ENCODE results near the gene ZNF785.
A peak's percentile ranks its signal among the peaks of the same experiment; 100 is the strongest.
"Not testable (repeated sequence)": the region's sequence is repeated elsewhere in the genome, so short reads cannot be mapped to it uniquely, and the experiment has no call there.

ZNF785 gene

DNA sequence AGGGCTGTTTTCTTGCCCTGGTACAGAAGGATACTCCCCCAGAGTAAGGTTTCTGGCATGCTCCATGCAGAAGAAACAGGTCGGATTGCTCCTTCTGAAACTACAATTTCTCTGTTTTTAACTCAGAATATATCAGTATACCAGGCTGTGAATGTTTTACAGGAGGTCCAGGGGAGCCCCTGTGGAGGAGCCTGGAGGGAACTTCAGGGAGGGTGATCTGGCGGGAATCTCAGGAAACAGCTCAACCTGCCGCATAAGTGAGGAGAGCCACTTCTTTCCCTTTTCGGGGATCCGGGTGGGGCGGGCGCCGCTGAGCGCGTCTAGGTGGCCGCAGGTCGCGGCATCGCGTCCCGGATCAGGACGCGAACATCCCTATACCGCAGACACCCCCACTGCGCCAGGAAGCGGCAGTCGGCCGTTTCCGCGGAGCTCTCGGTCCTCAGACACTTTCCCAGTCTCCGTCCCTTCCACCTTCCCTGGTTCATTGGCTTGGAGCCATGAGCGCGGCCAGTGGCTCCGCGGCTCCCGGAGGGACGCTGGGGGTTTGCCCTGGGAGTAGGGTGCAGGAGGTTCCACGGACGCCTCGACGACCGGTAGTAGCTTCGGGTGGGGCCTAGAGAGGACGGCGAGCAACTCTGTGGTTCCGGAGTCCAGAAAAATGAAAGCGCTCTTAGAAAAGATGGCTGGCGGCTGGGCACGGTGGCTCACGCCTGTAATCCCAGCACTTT, 24.2 kb downstream of the ZNF785 start:
- DNase-seq = no peak

DNA sequence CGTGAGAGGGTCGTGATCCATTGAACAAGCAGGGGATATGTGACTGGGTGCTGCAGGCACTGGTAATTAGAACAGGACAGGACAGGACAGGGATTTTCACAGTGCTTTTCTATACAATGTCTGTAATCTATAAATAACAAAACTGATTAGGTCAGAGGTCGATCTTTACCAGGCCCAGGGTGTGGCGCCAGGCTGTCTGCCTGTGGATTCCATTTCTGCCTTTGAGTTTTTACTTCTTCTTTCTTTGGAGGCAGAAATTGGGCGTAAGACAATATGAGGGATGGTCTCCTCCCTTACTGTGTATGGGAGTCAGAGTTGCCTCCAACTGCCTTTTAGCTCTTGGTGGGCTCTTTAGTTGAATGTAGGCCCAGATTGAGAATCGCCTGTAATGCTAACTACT, 25.8 kb downstream of the ZNF785 start:
- DNase-seq = no peak

DNA sequence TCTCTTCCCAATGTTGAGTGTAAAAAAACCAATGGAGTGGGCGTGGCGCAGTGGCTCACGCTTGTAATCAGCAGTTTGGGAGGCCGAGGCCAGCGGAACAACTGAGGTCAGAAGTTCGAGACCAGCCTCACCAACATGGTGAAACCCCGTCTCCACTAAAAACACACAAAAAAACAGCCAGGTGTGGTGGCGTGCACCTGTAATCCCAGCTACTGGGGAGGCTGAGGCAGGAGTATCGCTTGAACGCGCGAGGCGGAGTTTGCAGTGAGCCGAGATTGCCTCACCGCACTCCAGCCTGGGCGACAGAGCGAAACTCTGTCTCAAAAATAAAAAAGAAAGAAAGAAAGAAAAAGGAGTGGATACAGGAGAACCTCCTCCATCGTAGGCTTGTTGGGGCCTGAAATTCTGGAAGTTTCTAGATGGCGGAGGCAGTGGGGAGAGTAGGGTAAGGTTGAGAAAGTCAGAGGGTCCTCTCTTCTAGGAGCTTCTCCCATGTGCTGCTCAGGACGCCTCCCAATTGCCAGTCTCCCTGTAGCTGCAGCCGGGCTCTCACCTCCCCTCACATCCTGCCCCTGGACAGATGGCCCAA, 26.6 kb downstream of the ZNF785 start:
- no peak for DNase-seq

DNA sequence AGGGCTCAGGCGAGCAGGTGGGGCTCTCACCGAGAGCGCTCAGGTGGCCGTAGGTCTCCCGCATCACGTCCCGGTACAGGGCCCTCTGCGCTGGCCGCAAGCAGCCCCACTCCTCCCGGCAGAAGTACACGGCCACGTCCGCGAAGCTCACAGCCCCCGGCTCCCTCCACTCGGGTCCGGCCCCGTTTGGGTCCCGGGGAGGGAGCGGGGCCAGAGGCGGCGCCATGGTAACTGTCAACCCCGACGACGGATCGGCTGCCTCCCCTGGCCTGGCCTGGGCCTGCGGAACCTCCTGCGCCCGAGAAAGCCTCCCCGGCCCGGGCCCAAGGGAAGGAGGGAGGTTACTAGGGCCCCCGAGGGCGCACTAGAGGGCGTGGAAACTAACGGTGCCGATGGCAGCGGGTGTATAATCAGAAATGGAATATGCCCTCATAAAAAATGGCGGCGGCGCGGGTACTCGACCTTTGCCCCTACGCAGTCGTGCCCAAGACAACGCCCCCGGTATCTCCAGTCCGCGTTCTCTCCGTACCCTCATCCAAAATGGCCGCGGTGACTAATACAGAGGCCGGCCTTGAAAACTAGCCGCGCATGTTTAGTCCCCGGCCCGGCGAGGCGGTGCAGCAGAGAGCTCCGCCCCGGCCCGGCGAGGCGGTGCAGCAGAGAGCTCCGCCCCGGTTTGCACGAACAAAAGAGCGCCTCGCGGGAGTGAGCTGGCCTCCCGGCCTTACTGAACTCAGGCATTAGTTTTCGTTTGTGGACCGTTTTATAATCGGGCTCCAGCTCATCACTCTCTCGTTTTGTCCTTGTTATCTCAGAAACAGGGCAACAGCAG, 27.3 kb downstream of the ZNF785 start, which contains the start of gene ZNF764:
ZNF764 (minus strand) TSS at position 418 of the 832 bp plus-strand sequence; CDS start at position 226, 192 bp downstream.
- DNase-seq = peak; percentile 92

DNA sequence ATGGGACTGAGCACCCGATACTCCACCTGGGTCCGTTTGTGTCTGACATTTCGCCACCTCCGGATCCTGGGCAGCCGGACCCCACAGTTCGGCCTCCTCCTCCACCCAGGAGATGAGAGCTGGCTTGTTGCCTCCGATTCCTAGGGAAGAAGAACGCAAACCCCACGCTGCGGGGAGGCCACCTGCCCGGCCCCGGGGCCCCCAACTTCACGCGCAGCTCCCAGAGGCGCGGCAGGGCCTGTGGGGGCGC, 27.9 kb downstream of the ZNF785 start:
- no peak for DNase-seq

DNA sequence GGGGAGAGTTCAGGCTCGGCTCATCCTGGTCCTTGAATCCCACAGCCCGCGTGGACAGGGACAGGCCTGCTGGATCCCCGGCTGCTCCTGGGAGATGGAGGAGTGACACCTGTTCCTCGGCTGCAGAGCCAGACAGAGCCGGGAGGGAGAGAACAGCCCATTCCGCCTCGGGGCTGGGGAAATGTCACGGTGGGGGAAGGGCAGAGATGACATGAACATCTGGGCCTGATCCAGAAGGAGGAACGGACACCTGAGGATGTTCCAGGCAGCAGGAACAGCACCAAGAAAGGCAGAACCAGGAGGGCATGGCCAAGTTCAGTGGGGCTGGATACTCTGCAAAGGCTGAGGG, 29.4 kb downstream of the ZNF785 start:
- no peak for DNase-seq

DNA sequence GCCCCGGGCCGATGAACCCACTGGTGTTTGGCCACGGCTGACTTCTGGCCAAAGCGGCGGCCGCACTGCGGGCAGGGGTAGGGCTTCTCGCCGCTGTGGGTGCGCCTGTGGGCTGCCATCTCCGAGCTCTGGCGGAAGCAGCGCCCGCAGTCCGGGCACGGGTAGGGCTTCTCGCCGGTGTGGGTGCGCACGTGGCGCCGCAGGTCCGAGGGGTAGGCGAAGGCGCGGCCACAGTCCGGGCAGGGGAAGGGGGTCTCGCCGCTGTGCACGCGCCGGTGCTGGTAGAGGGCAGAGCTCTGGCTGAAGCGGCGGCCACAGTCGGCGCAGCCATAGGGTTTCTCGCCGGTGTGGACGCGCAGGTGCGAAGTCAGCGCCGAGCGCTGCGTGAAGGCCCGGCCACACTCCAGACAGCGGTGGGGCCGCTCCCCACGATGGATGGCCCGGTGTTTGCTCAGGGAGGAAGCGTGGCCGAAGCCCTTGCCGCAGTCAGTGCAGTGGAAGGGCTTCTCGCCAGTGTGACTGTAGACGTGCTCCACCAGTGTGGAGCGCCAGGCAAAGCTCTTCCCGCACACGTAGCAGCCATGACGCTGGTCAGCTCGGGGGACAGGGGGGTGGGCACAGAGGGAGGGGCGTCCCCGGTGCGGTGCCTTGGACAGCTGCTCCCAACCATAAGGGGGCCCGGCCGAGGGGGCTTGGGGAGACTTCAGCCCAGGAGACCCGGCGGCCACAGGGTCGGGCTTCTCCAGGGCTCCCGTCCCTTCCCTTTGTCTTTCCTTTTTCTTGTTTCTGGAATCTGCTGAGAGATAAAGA, 30.0 kb downstream of the ZNF785 start:
- no peak for DNase-seq

DNA sequence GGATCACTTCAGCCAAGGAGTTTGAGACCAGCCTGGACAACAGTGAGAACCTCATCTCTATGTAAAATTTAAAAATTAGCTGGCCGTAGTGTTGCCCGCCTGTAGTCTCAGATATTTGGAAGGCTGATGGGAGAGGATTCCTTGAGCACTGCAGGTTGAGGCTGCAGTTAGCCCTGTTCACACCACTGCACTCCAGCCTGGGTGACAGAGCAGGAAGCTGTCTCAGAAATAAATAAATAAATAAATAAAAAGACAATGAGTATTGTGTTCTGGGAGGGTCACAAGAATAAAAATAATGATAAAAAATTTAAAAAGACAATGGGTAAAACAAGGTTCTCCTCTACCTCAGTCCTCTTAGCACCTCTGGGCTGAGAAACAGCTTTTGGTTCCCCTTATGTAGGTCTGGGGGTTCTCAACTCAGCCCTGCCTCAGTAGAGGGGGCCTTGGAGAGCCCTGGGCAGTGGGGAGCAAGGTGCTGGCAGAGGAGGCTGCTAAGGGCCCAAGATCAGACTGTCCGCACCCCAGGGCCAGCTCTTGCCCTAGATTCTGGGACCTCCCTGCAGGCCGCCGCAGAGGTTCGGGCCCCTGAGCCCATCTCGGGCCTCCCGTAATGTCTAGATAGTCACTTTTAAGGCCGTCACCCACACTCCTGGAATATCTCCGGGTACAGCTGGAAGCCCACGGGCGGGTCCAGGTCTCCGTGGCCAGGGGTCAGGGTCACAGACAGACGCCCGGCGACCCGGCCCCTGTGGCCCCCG, 30.8 kb downstream of the ZNF785 start:
- no peak for DNase-seq

DNA sequence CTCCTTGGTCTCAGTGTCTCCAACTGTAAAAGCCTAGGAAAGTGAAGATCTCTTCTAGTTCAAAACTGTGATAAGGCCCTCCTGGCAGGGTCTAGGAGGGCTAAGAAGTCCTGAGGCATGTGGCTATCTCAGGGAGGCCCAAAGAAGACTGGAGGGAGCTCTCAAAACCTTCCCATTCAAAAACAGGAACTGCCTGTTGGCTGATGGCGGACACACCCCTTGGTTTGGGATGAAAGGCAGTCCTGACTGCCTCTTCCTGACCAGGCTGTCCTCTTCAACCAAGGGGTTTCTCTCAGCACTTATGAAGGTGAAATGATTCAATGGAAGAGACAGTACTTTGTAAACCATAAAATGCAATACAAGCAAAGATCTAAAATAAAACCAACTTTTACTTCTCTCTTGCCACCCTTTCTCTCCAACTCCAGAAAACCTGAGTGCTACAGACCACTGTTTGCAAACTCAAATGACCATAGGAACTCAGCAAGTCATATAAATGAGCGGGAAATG, 32.1 kb downstream of the ZNF785 start:
- DNase-seq = no peak

DNA sequence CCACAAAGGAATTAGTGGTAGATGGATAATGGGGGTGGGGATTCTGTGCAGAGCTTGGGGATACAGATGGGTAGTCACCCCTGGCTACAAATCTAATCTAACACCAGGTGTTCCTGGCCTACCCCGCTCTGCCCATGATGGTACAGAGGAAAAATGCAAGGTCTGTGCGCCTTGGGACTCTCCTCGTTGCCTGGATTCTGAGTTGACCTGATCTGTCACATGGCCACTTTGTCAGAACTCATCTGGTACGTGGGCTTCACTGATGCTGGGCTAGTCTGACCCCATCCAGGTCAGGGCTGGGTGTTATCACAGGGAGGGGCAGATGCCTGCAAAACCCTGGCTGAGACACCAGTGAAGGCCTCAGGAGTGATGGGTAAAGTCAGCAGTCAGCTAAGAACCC, 32.5 kb downstream of the ZNF785 start:
- no peak for DNase-seq

DNA sequence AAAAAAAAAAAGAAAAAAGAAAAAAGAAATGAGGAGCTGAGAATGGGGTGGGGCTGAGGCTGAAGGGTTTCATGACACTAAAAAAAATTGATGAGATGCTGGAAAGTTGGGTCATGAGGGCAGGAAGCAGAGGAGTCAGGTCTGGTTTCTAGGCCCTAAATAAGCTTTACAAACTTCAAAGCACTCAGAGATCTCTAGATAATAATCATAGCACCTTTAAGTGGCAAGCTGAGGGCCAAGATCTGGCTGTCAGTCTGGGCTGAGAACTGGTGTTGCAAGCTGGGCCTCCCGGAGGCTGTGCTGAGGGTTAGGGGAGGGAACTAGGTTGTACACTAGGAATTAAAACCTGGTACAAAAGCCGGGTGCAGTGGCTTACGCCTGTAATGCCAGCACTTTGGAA, 33.7 kb downstream of the ZNF785 start:
- peak; percentile 59 for DNase-seq

DNA sequence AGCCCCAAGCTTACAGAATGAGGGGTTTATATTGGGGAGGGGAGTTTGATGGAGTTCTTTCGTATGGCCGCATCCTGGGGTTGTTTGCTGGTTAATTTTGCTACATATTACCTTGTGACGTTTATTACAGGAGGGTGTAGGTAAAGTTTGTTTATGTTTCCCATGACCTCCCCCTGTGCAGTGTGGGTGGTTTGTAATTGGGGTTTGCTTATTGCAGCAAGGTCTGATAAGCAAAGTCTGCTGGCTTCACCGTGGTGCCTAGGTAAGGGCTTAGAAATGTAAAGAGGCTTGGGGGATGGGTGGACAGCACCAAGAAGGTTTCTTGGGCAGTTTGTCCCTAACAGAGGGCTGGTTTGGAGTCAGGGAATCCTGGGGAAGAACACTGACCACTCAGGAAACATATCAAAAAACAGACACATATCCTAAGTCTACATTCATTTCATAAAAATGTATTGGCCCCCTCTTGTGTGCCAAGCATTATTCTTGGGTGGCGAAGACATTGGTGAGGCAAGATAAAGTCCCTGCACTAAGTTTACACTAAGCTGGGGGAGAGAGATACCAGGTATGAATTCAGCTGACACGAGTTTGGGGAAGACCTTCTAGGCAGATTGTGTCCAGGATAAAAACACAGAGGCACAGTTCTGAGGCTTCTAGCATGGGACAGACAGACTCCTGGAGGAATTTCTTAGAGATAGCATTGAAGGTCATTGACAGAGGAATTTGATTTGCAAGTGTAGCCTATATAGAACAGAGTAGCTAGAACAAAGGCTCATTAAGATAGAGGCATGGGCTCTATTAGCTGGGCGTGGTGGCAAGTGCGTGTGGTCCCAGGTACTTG, 36.9 kb downstream of the ZNF785 start:
- no peak for DNase-seq

DNA sequence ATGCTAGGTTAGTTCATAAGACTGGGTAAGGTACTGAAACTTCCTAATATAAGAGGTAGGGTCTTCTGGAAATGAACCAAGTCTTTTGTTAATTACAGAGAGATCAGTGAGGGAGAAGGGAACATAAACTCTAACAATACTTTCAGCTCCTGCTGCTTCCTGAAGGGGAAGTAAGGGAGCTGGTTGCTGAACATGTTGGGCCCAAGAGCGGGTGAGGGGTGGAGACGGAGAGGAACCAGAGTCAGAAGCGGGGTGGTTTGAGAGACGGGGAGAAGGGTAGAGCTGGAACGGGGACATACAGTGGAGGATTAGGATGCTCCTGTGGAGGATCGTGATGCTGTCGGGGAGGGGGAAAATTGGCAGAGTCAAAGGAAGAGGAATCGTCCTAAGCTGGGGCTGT, 39.4 kb downstream of the ZNF785 start:
- DNase-seq = no peak

DNA sequence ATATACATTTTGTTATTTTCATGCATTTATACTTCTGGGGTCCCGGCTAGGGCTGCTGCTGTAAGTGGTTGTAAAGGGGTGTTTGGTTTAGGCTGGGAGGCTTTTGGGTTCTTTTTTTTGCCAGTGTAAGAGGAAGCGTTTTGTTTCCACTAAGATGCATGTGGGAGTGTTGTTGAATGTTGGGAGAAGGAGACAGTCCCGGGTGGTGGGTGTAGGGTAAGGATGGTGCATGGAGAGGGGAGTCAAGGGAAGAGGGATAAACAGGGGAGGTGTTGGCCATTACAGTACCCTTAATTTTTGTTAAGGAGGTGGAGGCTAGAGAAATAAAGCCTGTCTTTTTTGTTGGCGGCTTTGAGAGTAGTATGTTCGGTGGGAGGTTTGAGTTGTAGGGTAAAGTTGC, 42.4 kb downstream of the ZNF785 start:
- DNase-seq = no peak

DNA sequence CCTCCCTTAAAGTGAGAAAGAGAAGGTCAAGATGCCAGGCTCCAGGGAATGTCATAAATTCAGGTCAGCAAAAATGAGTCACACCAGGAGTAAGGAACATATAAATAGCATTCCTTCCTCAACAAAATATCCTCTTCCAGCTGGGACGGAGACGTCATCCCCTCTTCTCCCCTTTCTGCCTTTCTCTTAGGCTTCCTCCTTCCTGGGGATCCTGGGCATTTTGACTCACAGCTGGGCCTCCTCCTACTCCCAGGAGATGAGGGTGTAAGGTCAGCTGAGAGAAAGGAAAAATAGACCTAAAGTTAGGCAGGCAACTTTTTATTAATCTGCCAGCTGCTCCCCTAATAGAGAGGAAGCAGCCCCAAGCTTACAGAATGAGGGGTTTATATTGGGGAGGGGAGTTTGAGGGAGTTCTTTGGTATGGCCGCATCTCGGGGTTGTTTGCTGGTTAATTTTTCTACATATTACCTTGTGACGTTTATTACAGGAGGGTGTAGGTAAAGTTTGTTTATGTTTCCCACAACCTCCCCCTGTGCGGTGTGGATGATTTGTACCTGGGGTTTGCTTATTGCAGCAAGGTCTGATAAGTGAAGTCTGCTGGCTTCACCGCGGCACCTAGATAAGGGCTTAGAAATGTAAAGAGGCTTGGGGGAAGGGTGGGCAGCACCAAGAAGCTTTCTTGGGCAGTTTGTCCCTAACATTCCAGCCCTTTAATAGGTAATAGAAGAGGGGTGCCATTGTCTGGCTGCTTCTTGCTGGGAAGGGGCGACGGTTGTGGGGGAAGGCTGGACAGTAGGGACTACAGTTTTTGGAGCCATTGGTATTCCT, 43.8 kb downstream of the ZNF785 start:
- no peak for DNase-seq

DNA sequence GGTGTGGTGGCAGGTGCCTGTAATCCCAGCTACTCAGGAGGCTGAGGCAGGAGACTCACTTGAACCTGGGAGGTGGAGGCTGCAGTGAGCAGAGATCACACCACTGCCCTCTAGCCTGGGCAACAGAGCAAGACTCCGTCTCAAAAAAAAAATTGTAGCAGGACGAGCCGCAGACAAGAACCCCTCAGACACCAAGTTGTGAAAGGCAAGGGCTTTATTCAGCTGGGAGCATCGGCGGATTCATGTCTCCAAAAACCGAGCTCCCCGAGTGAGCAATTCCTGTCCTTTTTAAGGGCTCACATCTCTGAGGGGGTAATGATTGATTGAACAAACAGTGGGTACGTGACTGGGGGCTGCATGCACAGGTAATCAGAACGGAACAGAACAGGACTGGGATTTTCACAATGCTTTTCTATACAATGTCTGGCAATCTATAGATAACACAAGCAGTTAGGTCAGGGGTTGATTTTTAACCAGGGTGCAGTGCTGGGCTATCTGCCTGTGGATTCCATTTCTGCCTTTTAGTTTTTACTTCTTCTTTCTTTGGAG, 44.5 kb downstream of the ZNF785 start:
- DNase-seq = not testable (repeated sequence)

DNA sequence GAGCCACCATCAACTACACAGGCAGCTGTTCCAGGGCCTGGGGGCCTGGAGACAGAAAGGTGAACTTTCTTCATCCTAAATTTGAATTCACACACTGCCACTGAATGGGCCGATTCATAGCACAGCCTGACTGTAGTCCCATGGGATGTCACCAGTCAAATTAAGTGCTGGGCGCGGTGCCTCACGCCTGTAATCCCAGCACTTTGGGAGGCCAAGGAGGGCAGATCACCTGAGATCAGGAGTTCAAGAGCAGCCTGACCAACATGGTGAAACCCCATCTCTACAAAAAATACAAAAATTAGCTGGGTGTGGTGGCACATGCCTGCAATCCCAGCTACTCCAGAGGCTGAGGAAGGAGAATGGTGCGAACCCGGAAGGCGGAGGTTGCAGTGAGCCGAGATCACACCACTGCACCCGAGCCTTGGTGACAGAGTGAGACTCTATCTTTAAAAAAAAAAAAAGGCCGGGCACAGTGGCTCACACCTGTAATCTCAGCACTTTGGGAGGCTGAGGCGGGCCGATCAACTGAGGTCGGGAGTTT, 45.4 kb downstream of the ZNF785 start:
- DNase-seq = not testable (repeated sequence)

DNA sequence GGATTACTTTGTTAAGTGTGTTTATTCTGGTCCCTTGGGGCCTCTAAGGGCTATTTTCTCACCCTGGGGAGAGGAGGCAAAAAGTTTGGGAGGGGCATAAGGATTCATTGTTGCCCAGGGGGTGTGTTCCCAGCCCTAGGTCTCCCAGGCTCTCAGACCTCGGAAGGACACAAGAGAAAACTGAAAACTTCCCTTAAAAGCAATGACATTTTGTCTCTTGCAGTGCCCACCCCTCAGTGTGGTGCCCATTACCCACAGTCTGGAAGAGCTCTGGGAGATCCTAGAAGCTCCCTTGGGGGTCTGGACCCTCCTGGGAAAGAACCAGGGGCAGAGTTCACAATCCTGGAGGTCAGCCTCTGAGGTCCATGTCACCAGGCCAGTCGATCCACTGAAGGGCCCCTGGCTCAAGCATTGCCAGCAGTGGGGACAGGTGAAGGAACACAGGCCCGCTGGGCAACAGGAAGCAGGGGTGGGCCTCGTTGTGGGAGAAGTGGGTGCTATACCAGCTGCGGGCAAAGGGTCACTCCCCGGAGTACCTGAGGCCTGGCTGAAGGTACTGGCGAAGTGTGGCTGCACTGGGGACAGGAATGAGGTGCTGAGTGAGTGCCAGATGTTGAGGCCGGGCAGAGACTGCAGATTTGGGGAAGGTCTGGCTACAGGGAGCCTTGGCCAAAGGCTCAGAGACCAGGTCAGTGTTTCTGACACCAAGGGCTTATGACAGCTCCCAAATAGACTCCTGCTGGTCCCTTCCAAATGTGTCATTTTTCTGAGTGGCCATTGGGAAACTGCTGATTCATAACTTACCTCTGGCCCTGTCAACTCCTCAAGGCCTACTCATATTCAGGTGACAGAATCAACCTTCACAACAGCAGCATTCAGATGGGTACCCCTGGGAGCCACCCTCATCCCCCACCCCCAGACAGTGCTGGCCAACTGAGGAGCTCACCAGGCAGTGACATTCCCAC, 46.2 kb downstream of the ZNF785 start:
- no peak for DNase-seq
